Neural cell (in vitro differentiated cells): ENCODE measurements around the gene MARK1.

ENCODE experiments used
- EP300 ChIP-seq: fragments of 450-650 bp; conservative IDR thresholded peaks from 2 replicates; pipeline ENCODE4 v1.6.1; 2014; ENCODE audit warnings: antibody characterized with exemption, mild to moderate bottlenecking, moderate library complexity; ENCODE audit not compliant: poor library complexity, severe bottlenecking
- EZH2 ChIP-seq: fragments of 200-600, 300-800 bp; shearing (Covaris generic), sonication (generic); IDR thresholded peaks from 2 replicates; pipeline ENCODE4 v1.6.1; 2014; ENCODE audit warnings: antibody characterized with exemption, low read length, borderline replicate concordance, mild to moderate bottlenecking; ENCODE audit not compliant: insufficient read depth, poor library complexity, severe bottlenecking
- POLR2AphosphoS5 ChIP-seq: IDR thresholded peaks from 2 replicates; pipeline ENCODE4 v1.6.1; 2012
- TF ChIP-seq, protein P1 (sequence below): fragments of 450-650 bp; IDR thresholded peaks from 2 replicates; pipeline ENCODE4 v1.5.1; 2014; ENCODE audit warnings: antibody characterized with exemption, mild to moderate bottlenecking, moderate library complexity; ENCODE audit not compliant: poor library complexity, severe bottlenecking

DNA sequence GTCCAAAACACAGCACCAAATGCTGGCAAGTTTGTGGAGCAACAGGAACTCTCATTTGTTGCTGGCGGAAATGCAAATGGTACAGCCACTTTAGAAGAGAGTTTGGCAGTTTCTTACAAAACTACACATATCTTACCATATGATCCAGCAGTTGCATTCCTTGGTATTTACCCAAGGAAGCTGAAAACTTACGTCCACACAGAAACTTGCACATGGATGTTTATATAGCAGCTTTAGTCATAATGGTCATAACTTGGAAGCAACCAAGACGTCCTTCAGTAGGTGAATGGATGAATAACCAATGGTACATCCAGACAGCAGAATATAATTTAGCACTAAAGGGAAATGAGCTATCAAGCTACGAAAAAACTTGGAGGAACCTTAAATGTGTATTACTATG, 66.4 kb downstream of the MARK1 start:
- TF ChIP-seq, protein P1, sequence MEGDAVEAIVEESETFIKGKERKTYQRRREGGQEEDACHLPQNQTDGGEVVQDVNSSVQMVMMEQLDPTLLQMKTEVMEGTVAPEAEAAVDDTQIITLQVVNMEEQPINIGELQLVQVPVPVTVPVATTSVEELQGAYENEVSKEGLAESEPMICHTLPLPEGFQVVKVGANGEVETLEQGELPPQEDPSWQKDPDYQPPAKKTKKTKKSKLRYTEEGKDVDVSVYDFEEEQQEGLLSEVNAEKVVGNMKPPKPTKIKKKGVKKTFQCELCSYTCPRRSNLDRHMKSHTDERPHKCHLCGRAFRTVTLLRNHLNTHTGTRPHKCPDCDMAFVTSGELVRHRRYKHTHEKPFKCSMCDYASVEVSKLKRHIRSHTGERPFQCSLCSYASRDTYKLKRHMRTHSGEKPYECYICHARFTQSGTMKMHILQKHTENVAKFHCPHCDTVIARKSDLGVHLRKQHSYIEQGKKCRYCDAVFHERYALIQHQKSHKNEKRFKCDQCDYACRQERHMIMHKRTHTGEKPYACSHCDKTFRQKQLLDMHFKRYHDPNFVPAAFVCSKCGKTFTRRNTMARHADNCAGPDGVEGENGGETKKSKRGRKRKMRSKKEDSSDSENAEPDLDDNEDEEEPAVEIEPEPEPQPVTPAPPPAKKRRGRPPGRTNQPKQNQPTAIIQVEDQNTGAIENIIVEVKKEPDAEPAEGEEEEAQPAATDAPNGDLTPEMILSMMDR: no peak
- no peak for TF ChIP-seq POLR2AphosphoS5
- TF ChIP-seq EZH2: no peak
- TF ChIP-seq EP300: no peak
